Spleen (tissue), 11 donors: ENCODE data around the gene PGAM2. TPM values are rescaled to one million over a fixed set of nuclear protein-coding genes. Genes with fewer than 3 reads are reported as not detected.
A peak's percentile ranks its signal among the peaks of the same experiment; 100 is the strongest.
"Not testable (repeated sequence)": the region's sequence is repeated elsewhere in the genome, so short reads cannot be mapped to it uniquely, and the experiment has no call there.

ENCODE experiments used
- DNase-seq: peaks from one replicate; pipeline ENCODE4 v3.0.0-alpha.2; 2020
- H3K27ac ChIP-seq, 8 donors: fragments of 200-600 bp; sonication (generic) in 7 of 8; 1 replicate in 4 of 8; 2 replicates in 4 of 8; pipeline versions ENCODE4 v1.5.0 to v1.8.0; 2016 to 2021; ENCODE audit warnings: inconsistent platforms in 4 of 8, mild to moderate bottlenecking in 4 of 8, moderate library complexity in 1 of 8
- H3K27me3 ChIP-seq, 7 donors: fragments of 200-600 bp; sonication (generic) in 6 of 7; replicated peaks in 1 of 7; 1 replicate in 4 of 7; 2 replicates in 3 of 7; pipeline versions ENCODE4 v1.5.0 to v1.8.0; 2016 to 2021; ENCODE audit warnings: inconsistent platforms in 3 of 7, mild to moderate bottlenecking in 1 of 7
- H3K36me3 ChIP-seq, 6 donors: fragments of 200-600 bp; sonication (generic) in 5 of 6; 1 replicate in 4 of 6; 2 replicates in 2 of 6; pipeline versions ENCODE4 v1.5.0 to v1.8.0; 2016 to 2021; ENCODE audit warnings: inconsistent platforms in 2 of 6
- H3K4me1 ChIP-seq, 6 donors: fragments of 200-600 bp; sonication (generic) in 5 of 6; 1 replicate in 3 of 6; 2 replicates in 3 of 6; pipeline versions ENCODE4 v1.5.0 to v1.8.0; 2016 to 2021; ENCODE audit warnings: inconsistent platforms in 3 of 6
- H3K4me3 ChIP-seq, 8 donors: fragments of 200-600 bp; sonication (generic) in 7 of 8; 1 replicate in 4 of 8; 2 replicates in 4 of 8; pipeline versions ENCODE4 v1.5.0 to v1.8.0; 2016 to 2021; ENCODE audit warnings: inconsistent platforms in 4 of 8, mild to moderate bottlenecking in 4 of 8, moderate library complexity in 2 of 8
- H3K9me3 ChIP-seq, 8 donors: fragments of 200-600 bp; sonication (generic) in 7 of 8; 1 replicate in 4 of 8; 2 replicates in 4 of 8; pipeline versions ENCODE4 v1.5.0 to v1.8.0; 2016 to 2021; ENCODE audit warnings: inconsistent platforms in 4 of 8
- POLR2A ChIP-seq, 3 donors: fragments of 450-650 bp; IDR thresholded peaks; one replicate each; pipeline ENCODE4 v1.5.1; 2017; ENCODE audit warnings: antibody characterized with exemption in 3 of 3, mild to moderate bottlenecking in 1 of 3
- POLR2AphosphoS5 ChIP-seq, 3 donors: sonication (generic); formaldehyde crosslinking; IDR thresholded peaks; one replicate each; pipeline ENCODE4 v1.5.1; 2017; ENCODE audit warnings: antibody characterized with exemption in 3 of 3
- WGBS, 5 donors: extraction: QIAGEN DNeasy Blood & Tissue Kit in 3 of 5; methylation state at CpG; one replicate each; pipeline versions ENCODE4 v1.1.5 to v1.1.7; 2013 to 2018; 5-methylcytosine and 5-hydroxymethylcytosine counted together
- intact Hi-C: fragments of 100-400 bp; cut with DNase I; formaldehyde crosslinking; loops from one replicate; pipeline ENCODE4 v1.15.0; 2023; ENCODE audit warnings: low total_unique reads
- polyA plus RNA-seq, 3 donors: library from polyadenylated mRNA; stranded (reverse); fragments of 200-250 nt; gene quantifications; one replicate each; pipeline ENCODE4 v1.2.1, GENCODE V29; 2013
- total RNA-seq, 7 donors: library from RNA; depleted of rRNA in 3 of 7; stranded (reverse); fragments of >200 nt in 3 of 7; fragmentation: NEBNext Ultra II Directional in 4 of 7; extraction: Animal tissue kit (Norgen Biotek cat#: 25700) in 4 of 7; gene quantifications; one replicate each; pipeline versions ENCODE4 v1.1.0 to v1.2.1, GENCODE V29; 2016 to 2021
- TF ChIP-seq, protein P1 (sequence below), 11 experiments: fragments of 200-600 bp in 7 of 11; fragments of 450-650 bp in 4 of 11; sonication (generic) in 4 of 11; IDR thresholded peaks in 8 of 11; conservative IDR thresholded peaks in 3 of 11; 1 replicate in 7 of 11; 2 replicates in 4 of 11; pipeline versions ENCODE4 v1.4.0 to v1.8.0; 2016 to 2021; ENCODE audit warnings: antibody characterized with exemption in 11 of 11, inconsistent platforms in 4 of 11, mild to moderate bottlenecking in 1 of 11
- donor health status: healthy with polysubstance abuse.
- donor health status: DM: no; HTN: no; CAD: no; lungs with moderate emphysema.
- donor health status: DM: no; HTN: no; CAD: no.
- donor health status: Bipolar disorder and iron deficiency.
- donor health status: healthy.
- donor health status: DM: no; HTN: no; CAD: no.
- donor health status: DM: yes; HTN: yes; CAD: no.

PGAM2 gene
- total and polyA plus RNA-seq, 10 donors = 0.75 to 4.0 (median 1.6) TPM; not detected in 1

- 0 to 1% (median 0%) methylated on average over 45 to 74 of the region's 74 CpGs for WGBS, 5 donors
- Histone ChIP-seq H3K36me3 (peaks cover 0 to 25% (median 4%) of the 10 kb centered on the region in 6 donors), H3K4me1 (peaks cover 37 to 76% (median 63%) of the 10 kb centered on the region in 6 donors), H3K27ac (peak within 1 kb of the TSS; percentile 98 to 100 (median 99)), H3K27me3 (no peaks in the 10 kb centered on the region), H3K4me3 (peak within 1 kb of the TSS; percentile 89 to 99 (median 94)), H3K9me3 (no peaks in the 10 kb centered on the region)
- DNase-seq = peak; percentile 100
- TF ChIP-seq POLR2A (IDR thresholded peaks at IDR 0.05) (peak; percentile 58 to 74 (median 58)), POLR2AphosphoS5 (IDR thresholded peaks at IDR 0.05) (peak; percentile 97 to 99 (median 97))
- TF ChIP-seq, protein P1, sequence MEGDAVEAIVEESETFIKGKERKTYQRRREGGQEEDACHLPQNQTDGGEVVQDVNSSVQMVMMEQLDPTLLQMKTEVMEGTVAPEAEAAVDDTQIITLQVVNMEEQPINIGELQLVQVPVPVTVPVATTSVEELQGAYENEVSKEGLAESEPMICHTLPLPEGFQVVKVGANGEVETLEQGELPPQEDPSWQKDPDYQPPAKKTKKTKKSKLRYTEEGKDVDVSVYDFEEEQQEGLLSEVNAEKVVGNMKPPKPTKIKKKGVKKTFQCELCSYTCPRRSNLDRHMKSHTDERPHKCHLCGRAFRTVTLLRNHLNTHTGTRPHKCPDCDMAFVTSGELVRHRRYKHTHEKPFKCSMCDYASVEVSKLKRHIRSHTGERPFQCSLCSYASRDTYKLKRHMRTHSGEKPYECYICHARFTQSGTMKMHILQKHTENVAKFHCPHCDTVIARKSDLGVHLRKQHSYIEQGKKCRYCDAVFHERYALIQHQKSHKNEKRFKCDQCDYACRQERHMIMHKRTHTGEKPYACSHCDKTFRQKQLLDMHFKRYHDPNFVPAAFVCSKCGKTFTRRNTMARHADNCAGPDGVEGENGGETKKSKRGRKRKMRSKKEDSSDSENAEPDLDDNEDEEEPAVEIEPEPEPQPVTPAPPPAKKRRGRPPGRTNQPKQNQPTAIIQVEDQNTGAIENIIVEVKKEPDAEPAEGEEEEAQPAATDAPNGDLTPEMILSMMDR (IDR thresholded peaks at IDR 0.05 in 8 of 11, conservative IDR thresholded peaks at IDR 0.05 in 3 of 11) = peak in 2 of 11 experiments; percentile 4 to 26
- intact Hi-C loops = no loop called here
Observed at GRCh38 chr7:44044315-44045225, 20.8 kb downstream of the PGAM2 start, which contains the start of gene DBNL. Gene DBNL (plus strand): TSS chr7:44044702. CDS start chr7:44044738, 36 bp downstream.

- no peak for TF ChIP-seq POLR2AphosphoS5 (IDR thresholded peaks at IDR 0.05)
- TF ChIP-seq, protein P1 (IDR thresholded peaks at IDR 0.05 in 8 of 11, conservative IDR thresholded peaks at IDR 0.05 in 3 of 11) = no peak
- TF ChIP-seq POLR2A (IDR thresholded peaks at IDR 0.05) = no peak
- Histone ChIP-seq H3K36me3 (peaks cover 0 to 19% (median 2%) of the 10 kb centered on the region in 6 donors), H3K4me1 (peaks cover 35 to 69% (median 56%) of the 10 kb centered on the region in 6 donors), H3K27me3 (no peaks in the 10 kb centered on the region), H3K4me3 (peak overlapping the region; percentile 89 to 99 (median 94)), H3K27ac (peak overlapping the region; percentile 98 to 100 (median 99)), H3K9me3 (no peaks in the 10 kb centered on the region)
- intact Hi-C loops = no loop called here
- no peak for DNase-seq
- WGBS, 5 donors = 18 to 34% (median 32%) methylated on average over 8 of the region's 8 CpGs
Observed at GRCh38 chr7:44043902-44044301, 21.5 kb downstream of the PGAM2 start.

GRCh38 chr7:44042221-44042620 is 23.1 kb downstream of the PGAM2 start:
- H3K27me3 ChIP-seq = no peaks in the 10 kb centered on the region
- intact Hi-C loops = no loop called here
- DNase-seq = no peak
- 92 to 100% (median 99%) methylated on average over 2 of the region's 2 CpGs for WGBS, 5 donors
- peaks cover 25 to 52% (median 40%) of the 10 kb centered on the region in 6 donors for H3K4me1 ChIP-seq
- H3K9me3 ChIP-seq = no peaks in the 10 kb centered on the region
- TF ChIP-seq POLR2A (IDR thresholded peaks at IDR 0.05) = no peak
- TF ChIP-seq, protein P1 (IDR thresholded peaks at IDR 0.05 in 8 of 11, conservative IDR thresholded peaks at IDR 0.05 in 3 of 11) = no peak
- TF ChIP-seq POLR2AphosphoS5 (IDR thresholded peaks at IDR 0.05) = no peak
- H3K27ac ChIP-seq = no peak overlapping the region
- H3K4me3 ChIP-seq = no peak overlapping the region
- H3K36me3 ChIP-seq = peaks cover 0 to 8% (median 0%) of the 10 kb centered on the region in 6 donors

- H3K36me3 ChIP-seq, H3K9me3 ChIP-seq, intact Hi-C loops, H3K27me3 ChIP-seq: not testable (repeated sequence)
- TF ChIP-seq, protein P1 (IDR thresholded peaks at IDR 0.05 in 8 of 11, conservative IDR thresholded peaks at IDR 0.05 in 3 of 11) = peak in 8 of 11 experiments; percentile 10 to 60 (median 44)
- peak; percentile 17 to 66 (median 65) for TF ChIP-seq POLR2AphosphoS5 (IDR thresholded peaks at IDR 0.05)
- WGBS, 5 donors = 0 to 1% (median 0%) methylated on average over 2 to 46 of the region's 46 CpGs
- peaks cover 8 to 35% (median 22%) of the 10 kb centered on the region in 6 donors for H3K4me1 ChIP-seq
- peak overlapping the region in 7 of 8 donors; percentile 19 to 67 (median 35) for H3K4me3 ChIP-seq
- peak; percentile 93 for DNase-seq
- H3K27ac ChIP-seq = peak overlapping the region; percentile 27 to 89 (median 75)
Observed at GRCh38 chr7:44040493-44040891, 24.9 kb downstream of the PGAM2 start.

DNA sequence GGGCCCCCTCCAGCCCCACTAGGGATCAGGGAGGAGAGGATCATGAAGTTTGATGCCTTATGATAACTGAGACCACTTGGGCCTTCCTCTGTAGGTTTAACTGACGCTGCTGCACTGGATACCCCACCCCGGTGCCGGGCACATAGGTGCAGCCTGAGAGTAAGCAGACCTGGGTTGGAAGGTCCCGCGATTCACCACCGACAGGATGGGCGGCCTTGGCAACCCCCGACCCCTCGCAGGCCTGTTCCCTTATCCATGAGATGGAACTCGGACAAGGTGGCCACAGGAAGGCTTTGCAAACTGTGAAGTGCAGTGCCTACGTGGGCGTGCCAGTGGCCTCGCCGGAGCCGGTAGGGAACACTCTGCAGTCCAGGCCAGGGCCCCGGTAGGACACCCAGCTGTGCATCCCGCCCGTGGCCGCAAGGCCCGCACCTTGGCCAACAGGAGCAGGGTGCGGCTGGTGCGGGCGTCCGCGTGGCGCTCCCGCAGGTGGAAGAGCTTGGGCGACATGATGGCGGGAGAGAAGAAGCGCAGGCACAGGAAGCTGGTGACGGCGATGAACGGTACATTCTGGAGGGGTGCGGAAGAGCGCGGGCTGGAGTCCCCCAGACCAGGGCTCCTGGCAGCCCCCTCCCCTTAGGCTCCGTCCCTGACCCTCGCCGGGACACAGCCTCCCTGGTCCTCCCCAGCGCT is 25.4 kb downstream of the PGAM2 start:
- peaks cover 6 to 30% (median 18%) of the 10 kb centered on the region in 6 donors for H3K4me1 ChIP-seq
- H3K9me3 ChIP-seq, H3K36me3 ChIP-seq, H3K27me3 ChIP-seq, intact Hi-C loops: not testable (repeated sequence)
- peak overlapping the region in 7 of 8 donors; percentile 27 to 89 (median 79) for H3K27ac ChIP-seq
- peak overlapping the region in 7 of 8 donors; percentile 19 to 67 (median 35) for H3K4me3 ChIP-seq
- DNase-seq = peak; percentile 75
- WGBS, 5 donors = 6 to 17% (median 9%) methylated on average over 6 to 18 of the region's 40 CpGs; no CpG with 5 or more reads in 2 of the 5 donors
